K562 (cell line): Measurements from ENCODE around the gene MYO1D. TPM values are rescaled to one million over a fixed set of nuclear protein-coding genes. Genes with fewer than 3 reads are reported as not detected.

Experiments
- AFF1 ChIP-seq, 2 experiments: fragments of 450-650 bp; IDR thresholded peaks; 2 replicates each; pipeline ENCODE4 v1.6.1; 2018; ENCODE audit warnings: mild to moderate bottlenecking in 2 of 2, low read depth in 1 of 2; ENCODE audit not compliant: partially characterized antibody in 2 of 2
- HMG20A ChIP-seq: fragments of 450-650 bp; formaldehyde crosslinking; conservative IDR thresholded peaks from 2 replicates; pipeline ENCODE4 v1.4.0; 2020; ENCODE audit warnings: mild to moderate bottlenecking, mixed read lengths
- HNRNPLL ChIP-seq: fragments of 200-400 bp; formaldehyde crosslinking; IDR thresholded peaks from 2 replicates; pipeline ENCODE4 v1.6.1; 2017; ENCODE audit warnings: low read length, low read depth, mild to moderate bottlenecking; ENCODE audit not compliant: poor library complexity, severe bottlenecking
- ILF3 ChIP-seq: fragments of 450-650 bp; IDR thresholded peaks from 2 replicates; pipeline ENCODE4 v1.6.1; 2018; ENCODE audit warnings: antibody characterized with exemption, mild to moderate bottlenecking, moderate library complexity, borderline replicate concordance
- KLF6 ChIP-seq: fragments of 250-450 bp; sonication (Bioruptor Pico); IDR thresholded peaks from 2 replicates; pipeline ENCODE4 v1.4.0; 2020; ENCODE audit warnings: mild to moderate bottlenecking, moderate library complexity, borderline replicate concordance
- MIER1 ChIP-seq: fragments of 450-650 bp; IDR thresholded peaks from 2 replicates; pipeline ENCODE4 v1.6.1; 2016; ENCODE audit warnings: antibody characterized with exemption, mild to moderate bottlenecking, low read depth
- PHB ChIP-seq: fragments of 250-450 bp; sonication (Bioruptor Pico); IDR thresholded peaks from 2 replicates; pipeline ENCODE4 v1.5.0; 2021
- POLR2AphosphoS2 ChIP-seq: IDR thresholded peaks from 2 replicates; pipeline ENCODE4 v1.6.1; 2012; ENCODE audit warnings: low read length, improper control_type of control experiment
- PRPF4 ChIP-seq: fragments of 200-400 bp; formaldehyde crosslinking; IDR thresholded peaks from one replicate; pipeline ENCODE4 v1.6.1; 2017; ENCODE audit warnings: low read length, low read depth, mild to moderate bottlenecking; ENCODE audit not compliant: insufficient read depth, poor library complexity, severe bottlenecking
- TAF1 ChIP-seq: IDR thresholded peaks from 2 replicates; pipeline ENCODE4 v1.6.1; 2011; ENCODE audit warnings: mild to moderate bottlenecking, low read length, moderate library complexity; ENCODE audit not compliant: insufficient read depth, control insufficient read depth, severe bottlenecking; ENCODE audit errors: extremely low read depth
- ZNF197 ChIP-seq: fragments of 200-800 bp; sonication (Bioruptor generic); IDR thresholded peaks from 2 replicates; pipeline ENCODE4 v1.6.1; 2016; ENCODE audit warnings: low read depth, missing genetic modification characterization, missing compliant biosample characterization
- ZNF436 ChIP-seq: fragments of 250-450, 450-650 bp; sonication (Bioruptor Pico); formaldehyde crosslinking; IDR thresholded peaks from 2 replicates; pipeline ENCODE4 v1.7.0; 2020; ENCODE audit warnings: mild to moderate bottlenecking
- polyA plus RNA-seq, 8 experiments: library from polyadenylated mRNA; depleted of rRNA in 4 of 8; stranded (reverse) in 5 of 8; unstranded in 3 of 8; fragments of >200 nt; fragmentation: Nextera tagmentation in 2 of 8; fragmentation: Illumina TruSeq in 1 of 8; extraction: Ambion mirVana in 2 of 8; extraction: Trizol in 1 of 8; gene quantifications; 2 replicates each; pipeline versions ENCODE4 v1.2.1 to v1.2.3, GENCODE V29; 2011 to 2014; ENCODE audit warnings: inconsistent platforms in 1 of 8, missing spikeins in 1 of 8
- total RNA-seq, 7 experiments: library from RNA; depleted of rRNA in 6 of 7; stranded (reverse); fragments of >200 nt in 6 of 7; fragmentation: Illumina TruSeq in 2 of 7; extraction: Trizol in 2 of 7; gene quantifications; 2 replicates each; pipeline versions ENCODE4 v1.2.1 to v1.2.3, GENCODE V29; 2011 to 2021; ENCODE audit warnings: low replicate concordance in 1 of 7
- TF ChIP-seq, protein P1 (sequence below), 2 experiments: fragments of 450-650 bp in 1 of 2; sonication (generic) in 1 of 2; formaldehyde crosslinking in 1 of 2; IDR thresholded peaks; 2 replicates each; pipeline versions ENCODE4 v1.7.1 to v1.9.0; 2016 to 2022; ENCODE audit warnings: inconsistent platforms in 1 of 2, mild to moderate bottlenecking in 1 of 2, missing genetic modification reagents in 1 of 2

MYO1D gene
- total and polyA plus RNA-seq, 9 of the 15 experiments (the other 6 are each of a cell fraction or from before 2014, with no cell fraction given): 2.1 to 71.2 (median 45.4) TPM

DNA sequence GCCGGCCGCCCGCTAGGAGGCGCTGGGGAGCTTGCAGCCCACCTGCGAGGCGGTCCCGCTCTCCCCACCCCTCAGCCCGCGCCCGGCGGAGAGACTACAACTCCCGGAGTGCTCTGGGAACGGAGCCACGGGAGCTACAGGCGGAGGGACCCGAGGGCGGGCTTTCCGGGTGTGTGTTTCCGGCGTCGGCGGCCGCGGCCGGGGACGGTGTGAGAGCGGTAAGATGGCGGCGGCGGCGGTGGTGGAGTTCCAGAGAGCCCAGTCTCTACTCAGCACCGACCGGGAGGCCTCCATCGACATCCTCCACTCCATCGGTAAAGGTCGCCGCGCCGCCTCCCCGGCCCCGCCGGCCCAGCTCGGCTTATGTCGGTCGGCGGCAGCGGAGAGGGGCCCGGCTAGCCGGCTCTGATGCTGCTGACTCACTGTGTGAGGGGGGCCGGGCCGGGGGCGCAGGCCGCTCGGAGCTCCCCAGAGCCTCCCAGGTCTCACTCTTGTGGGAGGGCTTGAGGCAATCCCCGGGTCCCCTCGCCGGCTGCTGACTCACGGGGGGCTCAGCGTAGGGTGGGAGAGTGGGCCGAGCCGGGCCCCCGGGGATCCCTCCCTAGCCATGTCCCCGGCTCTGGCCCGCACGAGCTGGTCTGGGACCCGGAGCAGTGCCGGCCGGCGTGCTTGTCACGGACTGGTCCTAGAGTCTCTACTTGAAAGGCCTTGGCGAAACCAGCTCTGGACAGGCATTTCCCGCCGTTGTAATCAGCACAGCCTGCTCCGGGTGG, 432.4 kb downstream of the MYO1D start, which contains the start of gene PSMD11 (continued):
- TF ChIP-seq AFF1 (IDR thresholded peaks at IDR 0.05; ENCODE audit: low read depth in 1 of 2, partially characterized antibody in 2 of 2) (peak in 1 of 2 experiments; percentile 90), ZNF197 (peak; percentile 90), KLF6 (no peak), ILF3 (peak; percentile 8; the same call in 1 of the 2 replicates), MIER1 (no peak), PHB (CRISPR knock-in tag) (no peak), TAF1 (peak; percentile 89), PRPF4 (no peak), HNRNPLL (no peak), POLR2AphosphoS2 (no peak), HMG20A (CRISPR knock-in tag) (no peak), ZNF436 (CRISPR knock-in tag) (no peak)
- TF ChIP-seq, protein P1, sequence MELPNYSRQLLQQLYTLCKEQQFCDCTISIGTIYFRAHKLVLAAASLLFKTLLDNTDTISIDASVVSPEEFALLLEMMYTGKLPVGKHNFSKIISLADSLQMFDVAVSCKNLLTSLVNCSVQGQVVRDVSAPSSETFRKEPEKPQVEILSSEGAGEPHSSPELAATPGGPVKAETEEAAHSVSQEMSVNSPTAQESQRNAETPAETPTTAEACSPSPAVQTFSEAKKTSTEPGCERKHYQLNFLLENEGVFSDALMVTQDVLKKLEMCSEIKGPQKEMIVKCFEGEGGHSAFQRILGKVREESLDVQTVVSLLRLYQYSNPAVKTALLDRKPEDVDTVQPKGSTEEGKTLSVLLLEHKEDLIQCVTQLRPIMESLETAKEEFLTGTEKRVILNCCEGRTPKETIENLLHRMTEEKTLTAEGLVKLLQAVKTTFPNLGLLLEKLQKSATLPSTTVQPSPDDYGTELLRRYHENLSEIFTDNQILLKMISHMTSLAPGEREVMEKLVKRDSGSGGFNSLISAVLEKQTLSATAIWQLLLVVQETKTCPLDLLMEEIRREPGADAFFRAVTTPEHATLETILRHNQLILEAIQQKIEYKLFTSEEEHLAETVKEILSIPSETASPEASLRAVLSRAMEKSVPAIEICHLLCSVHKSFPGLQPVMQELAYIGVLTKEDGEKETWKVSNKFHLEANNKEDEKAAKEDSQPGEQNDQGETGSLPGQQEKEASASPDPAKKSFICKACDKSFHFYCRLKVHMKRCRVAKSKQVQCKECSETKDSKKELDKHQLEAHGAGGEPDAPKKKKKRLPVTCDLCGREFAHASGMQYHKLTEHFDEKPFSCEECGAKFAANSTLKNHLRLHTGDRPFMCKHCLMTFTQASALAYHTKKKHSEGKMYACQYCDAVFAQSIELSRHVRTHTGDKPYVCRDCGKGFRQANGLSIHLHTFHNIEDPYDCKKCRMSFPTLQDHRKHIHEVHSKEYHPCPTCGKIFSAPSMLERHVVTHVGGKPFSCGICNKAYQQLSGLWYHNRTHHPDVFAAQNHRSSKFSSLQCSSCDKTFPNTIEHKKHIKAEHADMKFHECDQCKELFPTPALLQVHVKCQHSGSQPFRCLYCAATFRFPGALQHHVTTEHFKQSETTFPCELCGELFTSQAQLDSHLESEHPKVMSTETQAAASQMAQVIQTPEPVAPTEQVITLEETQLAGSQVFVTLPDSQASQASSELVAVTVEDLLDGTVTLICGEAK (IDR thresholded peaks at IDR 0.05): peak; percentile 99
- TF ChIP-seq, protein P1 (CRISPR knock-in tag; IDR thresholded peaks at IDR 0.05): no peak
